DMS79 treated with DMSO at 0.1 percent for 48 hours (cell line): ENCODE measurements around the gene TMEM94.

ENCODE experiments used
- DNase-seq: peaks from one replicate; lab custom pipeline; 2025; lab: John Stamatoyannopoulos, UW

The TMEM94 gene

GRCh38 chr17:75525806-75526554 lies 69.5 kb downstream of the TMEM94 start:
- DNase-seq, result no peak

DNA sequence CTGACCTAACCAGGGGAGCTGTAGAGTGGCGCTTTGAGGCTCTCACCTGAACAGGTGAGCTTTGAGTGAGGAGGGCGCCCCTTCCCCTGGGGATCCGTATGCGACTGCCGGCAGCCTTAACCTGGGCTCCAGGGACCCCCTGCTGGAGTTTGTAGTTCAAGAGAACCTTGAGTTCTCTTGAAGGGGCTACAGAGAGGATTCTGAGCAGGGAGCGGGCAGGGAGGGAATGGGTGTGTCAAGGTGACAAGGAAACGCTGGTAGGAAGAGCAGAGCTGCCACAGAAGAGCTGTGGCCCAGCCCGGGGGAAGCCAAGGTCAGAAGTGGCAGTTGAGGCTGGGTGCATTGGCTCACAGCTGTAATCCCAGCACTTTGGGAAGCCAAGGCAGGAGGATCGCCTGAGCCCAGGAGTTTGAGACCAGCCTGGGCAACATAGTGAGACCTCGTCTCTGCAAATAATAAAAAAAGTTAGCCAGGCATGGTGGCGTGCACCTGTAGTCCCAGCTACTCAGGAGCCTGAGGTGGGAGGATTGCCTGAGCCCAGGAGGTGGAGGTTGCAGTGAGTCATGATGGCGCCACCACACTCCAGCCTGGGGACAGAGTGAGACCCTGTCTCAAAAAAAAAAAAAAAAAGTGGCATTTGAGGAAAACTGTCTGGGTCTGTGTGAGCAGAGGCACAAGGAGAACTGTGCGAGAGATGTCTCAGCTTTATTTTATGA lies 70.3 kb downstream of the TMEM94 start:
- peak; percentile 17 for DNase-seq

GRCh38 chr17:75530837-75531720 lies 74.6 kb downstream of the TMEM94 start:
- no peak for DNase-seq

DNA sequence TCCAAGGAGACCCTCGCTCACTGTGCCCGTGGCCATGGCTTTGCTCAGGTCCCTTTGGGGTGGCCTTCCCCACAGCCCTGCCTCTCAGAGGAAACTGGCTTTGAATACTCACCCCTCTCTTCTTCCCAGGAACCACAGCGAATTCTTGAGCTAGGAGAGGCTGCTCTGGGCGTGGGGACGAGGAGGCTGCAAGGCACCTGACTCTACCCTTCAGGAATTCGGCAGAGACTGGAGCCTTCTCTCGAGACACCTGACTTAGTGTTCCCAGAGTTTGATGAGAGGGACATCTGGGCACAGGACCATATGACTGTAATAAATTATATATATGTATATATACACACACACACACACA lies 75.3 kb downstream of the TMEM94 start:
- DNase-seq, result no peak

DNA sequence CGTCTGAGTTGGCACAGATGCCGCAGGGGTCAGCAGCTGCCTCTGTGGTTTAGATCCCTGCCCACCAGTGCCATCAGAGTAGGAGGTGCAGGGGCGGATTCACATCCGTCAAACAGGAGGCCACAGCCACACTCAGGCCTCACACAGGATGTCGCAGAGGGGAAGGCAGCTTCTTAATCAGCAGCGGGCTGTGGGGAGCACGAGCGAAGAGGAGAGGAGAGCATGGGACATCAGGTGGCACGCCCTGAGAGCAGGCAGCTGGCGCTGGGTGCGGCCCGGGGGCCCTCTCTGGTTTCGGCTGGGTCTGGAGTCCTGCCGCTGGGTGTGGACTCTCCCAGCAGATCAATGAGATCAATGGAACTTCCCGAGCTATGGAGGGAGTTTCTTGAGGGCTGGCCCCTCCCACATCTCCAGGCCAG lies 78.7 kb downstream of the TMEM94 start:
- no peak for DNase-seq

- DNase-seq, result no peak
These were observed 79.4 kb downstream of the TMEM94 start for GRCh38 chr17:75535871-75536270.

DNA sequence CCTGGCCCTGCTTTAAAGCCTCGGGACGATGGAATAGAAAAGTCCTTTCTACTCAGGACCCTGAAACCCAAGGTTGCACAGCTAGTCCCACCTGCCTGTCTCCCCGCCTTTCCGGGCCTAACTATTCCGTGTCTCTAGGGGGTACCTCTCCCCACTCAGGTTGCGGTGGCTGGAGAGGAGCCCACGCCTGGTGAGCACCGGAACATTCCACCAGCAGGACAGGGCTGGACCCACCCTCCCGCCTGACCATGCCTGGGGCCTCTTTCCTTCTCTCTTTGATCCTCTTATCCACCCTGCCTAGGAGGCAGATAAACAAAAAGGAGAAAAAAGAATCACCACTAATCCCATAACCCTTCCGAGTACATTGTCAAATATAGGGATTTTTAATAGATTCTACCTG lies 79.9 kb downstream of the TMEM94 start:
- no peak for DNase-seq

DNA sequence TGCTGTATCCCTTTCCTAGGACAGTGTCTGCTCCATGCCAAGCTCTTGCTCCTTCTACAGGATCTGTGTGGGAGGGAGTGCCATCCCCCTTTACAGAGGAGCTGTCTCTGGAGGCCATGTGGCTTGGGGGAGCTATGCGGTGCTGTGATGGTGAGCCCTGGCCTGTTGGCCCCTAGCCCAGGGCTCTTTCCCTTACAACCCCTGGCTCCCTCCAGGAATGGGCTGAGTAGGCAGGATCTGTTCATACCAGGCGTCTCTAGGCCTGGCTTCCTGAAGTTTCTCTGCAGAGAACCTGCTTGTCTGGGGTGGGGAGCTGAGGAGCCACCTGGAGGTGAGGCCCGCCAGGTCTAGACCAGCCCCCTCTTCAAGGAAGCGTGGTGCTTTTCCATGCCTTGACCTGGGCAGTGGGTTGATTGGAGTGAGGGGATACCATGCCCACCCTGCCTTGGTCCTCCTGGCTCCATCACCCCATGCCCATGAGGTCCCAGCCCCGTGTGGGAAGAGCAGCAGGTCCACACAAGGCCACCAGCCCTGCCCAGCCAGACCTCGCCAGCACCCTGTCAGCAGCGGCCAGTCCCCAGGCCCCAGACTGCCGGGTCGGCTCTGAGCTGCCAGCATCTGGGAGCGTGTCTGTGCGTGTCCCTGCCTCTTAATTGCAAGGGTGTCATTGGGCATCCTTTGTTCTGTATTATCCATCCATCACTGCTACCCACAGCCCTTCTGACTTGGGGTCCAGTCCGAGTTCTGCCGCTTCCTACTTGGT lies 83.7 kb downstream of the TMEM94 start:
- no peak for DNase-seq

DNA sequence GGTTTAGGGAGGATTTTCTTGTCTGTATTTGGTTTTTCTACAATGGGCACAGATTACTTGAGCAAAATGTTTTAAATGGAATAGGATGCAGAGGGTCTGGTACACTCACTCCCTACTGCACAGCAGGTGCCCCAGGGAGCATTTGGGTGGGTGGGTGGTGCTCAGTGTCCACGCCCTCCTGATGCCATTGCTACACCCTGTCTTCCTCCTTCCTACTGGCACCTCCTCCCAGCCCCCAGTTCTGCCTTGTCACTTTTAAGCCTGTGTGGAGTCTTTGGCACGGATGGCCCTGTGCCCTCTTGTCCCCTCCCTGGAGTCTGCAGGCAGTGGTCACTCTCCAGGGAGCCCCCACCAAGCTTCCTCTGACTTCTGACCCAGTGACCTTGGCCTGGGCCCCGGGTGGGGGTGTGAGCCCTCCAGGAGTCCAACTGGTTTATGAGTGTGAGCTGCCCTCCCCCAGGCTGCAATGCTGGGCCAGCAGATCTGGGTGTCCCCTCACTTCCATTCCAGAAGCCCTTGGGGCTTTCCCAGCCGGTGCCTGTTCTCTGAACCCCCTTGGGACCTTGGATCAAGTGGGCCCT lies 84.6 kb downstream of the TMEM94 start:
- DNase-seq, result no peak

DNA sequence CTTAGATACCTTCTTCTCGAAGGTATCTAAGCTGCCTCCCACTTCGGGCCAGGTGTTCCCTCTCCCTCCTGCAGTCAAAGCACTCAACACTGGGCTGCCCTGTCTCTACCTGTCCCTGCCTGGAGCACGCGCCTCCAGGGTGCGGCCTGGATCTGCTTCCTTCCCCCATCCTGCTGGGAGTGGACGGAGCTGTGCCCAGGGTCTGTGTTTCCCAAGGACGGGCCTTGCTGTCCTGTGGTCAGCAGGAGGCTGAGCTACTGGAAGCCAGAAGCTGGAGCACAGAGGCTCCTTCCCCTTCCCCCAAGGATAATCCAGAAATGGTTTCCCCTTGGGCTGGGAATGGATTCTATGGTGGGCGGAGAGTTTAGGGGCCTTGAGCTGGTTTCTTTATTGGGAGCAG lies 85.8 kb downstream of the TMEM94 start:
- DNase-seq, result no peak

- DNase-seq, result no peak
These were observed 86.4 kb downstream of the TMEM94 start for GRCh38 chr17:75542728-75543336.

- DNase-seq, result no peak
These were observed 87.8 kb downstream of the TMEM94 start for GRCh38 chr17:75544250-75544649.

DNA sequence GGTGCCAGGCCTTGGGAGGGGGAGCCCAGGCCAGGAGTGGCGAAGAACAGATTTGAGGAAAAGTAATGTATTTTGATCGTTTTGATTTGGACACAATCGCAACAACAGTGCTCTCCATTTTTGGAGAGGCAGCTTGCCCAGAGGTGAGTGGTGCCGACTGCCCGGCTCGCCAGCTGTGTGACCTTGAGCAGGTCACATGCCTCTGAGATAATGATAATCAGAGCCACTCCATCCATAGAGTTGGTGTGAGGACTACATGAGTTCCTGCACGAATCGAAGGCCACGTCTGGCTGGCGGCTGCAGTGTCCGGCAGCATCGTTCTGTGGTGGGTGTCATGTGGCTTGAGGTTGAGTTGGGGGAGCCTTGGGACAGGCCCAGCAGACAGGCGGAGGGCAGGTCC lies 89.7 kb downstream of the TMEM94 start:
- no peak for DNase-seq

DNA sequence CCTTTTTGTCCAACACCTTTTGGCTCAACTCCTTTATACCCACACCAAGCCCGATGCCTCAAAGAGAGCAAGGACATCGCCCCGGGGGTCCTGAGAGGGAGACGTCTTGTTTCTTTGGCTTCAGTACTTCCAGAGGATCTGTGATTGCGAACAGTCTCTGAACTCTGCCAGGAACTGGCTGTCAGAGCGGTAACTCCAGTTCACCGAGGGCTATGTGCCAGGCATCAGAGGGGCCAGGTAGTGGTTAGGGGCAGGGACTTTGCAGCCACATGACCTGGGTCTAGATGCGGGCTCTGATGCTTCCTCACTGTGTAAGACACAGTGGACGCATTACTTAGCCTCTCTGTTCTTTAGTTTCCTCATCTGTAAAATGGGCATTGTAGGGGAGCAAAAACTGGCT lies 90.7 kb downstream of the TMEM94 start:
- no peak for DNase-seq

GRCh38 chr17:75548813-75549212 lies 92.4 kb downstream of the TMEM94 start:
- DNase-seq, result no peak
